ENCODE measurements around the gene HMOX2.

HMOX2 gene

DNA sequence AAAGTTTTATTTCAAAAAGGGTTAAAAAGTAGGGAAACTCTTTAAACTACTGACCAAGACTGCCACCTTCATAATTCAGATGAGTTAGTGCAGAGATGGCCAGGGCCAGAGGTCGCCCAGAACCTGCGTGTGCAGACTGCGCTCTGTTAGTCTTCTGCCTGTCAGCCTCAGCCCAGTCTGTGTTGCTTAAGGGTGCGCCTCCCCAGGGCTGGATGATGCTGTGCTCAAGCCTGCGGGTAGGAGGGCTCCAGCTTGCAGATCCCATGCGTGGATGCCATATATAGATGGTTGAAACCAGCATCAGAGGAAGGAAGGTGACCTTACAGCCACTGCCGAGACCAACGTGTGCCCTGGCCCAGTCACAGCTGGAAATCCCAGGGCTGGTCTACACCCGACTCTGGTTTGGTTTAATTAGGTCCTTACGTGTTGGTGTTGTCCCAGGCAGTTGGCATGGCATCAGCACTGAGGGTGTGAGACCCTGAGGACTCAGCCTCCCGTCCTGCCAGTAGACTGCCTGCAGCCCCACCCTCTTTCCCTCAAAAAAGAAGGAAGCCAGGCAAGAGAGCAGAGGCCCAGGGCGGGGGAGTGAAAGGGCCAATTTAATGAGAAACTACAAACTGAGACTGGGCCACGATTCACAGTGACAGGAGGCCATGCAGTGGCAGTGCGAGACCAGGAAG lies 34.7 kb downstream of the HMOX2 start:
- no peak for TF ChIP-seq EGR1 (IDR thresholded peaks at IDR 0.05)
- TF ChIP-seq RAD21 (IDR thresholded peaks at IDR 0.05; ENCODE audit: low read depth): no peak
- no peak for TF ChIP-seq ZBTB7A (IDR thresholded peaks at IDR 0.05; ENCODE audit: low read depth)
- no peak for TF ChIP-seq CEBPB (IDR thresholded peaks at IDR 0.05)
- no peak for TF ChIP-seq FOXM1 (IDR thresholded peaks at IDR 0.05; ENCODE audit: borderline replicate concordance, low read depth)

DNA sequence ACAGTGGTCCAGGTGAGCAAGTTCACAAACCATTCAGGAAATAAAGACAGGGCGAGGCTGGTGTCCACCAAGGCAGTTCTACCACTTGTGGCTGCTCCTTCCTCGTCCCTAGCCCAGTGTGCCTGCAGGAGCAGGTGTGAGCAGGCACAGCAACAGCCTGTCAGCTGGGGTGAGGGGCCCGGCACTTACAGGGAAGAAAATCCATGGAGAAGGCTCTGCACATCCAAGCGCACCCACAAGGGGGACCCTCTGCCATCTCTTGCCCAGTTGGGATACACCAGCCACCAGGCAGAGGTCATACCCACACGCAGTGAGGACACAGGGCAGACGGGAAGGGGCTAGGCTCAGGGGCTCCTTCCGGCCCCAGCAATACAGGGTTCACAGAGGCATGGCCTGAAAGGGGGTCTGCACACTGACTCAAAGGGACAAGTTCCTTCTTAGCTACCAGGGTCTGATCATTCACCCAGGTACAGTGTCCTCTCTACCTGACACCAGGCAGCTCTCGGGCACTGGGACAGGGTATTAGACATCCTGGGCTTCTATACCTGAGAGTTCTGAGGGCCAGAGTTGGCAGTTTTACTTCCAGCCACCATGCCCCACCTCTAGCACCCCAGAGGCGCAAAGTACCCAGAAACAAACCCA lies 35.4 kb downstream of the HMOX2 start:
- TF ChIP-seq TCF12 (IDR thresholded peaks at IDR 0.05; ENCODE audit: low read depth) (no peak), RAD21 (IDR thresholded peaks at IDR 0.05; ENCODE audit: low read depth) (peak; percentile 51)

DNA sequence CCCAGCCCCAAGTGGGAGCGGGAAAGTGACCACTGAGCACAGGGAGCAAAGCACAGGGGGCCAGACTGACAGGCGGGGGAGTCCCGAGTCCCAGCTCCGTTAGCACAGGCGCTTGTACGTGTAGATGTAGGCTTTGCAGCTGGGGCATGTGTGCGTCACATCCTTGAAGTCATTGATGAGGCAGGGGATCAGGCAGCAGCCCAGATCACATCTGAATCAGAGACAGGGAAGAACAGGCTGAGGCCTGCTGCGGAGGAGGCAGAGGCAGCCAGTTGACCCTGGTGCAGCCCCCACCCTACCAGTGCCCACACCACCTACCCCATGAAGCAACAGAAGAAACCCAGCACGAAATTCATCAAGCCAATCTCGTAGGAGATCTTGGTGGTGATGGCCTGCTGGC lies 36.3 kb downstream of the HMOX2 start:
- TF ChIP-seq, protein P1, sequence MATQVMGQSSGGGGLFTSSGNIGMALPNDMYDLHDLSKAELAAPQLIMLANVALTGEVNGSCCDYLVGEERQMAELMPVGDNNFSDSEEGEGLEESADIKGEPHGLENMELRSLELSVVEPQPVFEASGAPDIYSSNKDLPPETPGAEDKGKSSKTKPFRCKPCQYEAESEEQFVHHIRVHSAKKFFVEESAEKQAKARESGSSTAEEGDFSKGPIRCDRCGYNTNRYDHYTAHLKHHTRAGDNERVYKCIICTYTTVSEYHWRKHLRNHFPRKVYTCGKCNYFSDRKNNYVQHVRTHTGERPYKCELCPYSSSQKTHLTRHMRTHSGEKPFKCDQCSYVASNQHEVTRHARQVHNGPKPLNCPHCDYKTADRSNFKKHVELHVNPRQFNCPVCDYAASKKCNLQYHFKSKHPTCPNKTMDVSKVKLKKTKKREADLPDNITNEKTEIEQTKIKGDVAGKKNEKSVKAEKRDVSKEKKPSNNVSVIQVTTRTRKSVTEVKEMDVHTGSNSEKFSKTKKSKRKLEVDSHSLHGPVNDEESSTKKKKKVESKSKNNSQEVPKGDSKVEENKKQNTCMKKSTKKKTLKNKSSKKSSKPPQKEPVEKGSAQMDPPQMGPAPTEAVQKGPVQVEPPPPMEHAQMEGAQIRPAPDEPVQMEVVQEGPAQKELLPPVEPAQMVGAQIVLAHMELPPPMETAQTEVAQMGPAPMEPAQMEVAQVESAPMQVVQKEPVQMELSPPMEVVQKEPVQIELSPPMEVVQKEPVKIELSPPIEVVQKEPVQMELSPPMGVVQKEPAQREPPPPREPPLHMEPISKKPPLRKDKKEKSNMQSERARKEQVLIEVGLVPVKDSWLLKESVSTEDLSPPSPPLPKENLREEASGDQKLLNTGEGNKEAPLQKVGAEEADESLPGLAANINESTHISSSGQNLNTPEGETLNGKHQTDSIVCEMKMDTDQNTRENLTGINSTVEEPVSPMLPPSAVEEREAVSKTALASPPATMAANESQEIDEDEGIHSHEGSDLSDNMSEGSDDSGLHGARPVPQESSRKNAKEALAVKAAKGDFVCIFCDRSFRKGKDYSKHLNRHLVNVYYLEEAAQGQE (IDR thresholded peaks at IDR 0.05; ENCODE audit: low read depth): no peak
- TF ChIP-seq TCF12 (IDR thresholded peaks at IDR 0.05; ENCODE audit: low read depth): no peak
- no peak for TF ChIP-seq CEBPB (IDR thresholded peaks at IDR 0.05)
- no peak for TF ChIP-seq YY1 (IDR thresholded peaks at IDR 0.05; ENCODE audit: low read depth)
- TF ChIP-seq, protein P2, sequence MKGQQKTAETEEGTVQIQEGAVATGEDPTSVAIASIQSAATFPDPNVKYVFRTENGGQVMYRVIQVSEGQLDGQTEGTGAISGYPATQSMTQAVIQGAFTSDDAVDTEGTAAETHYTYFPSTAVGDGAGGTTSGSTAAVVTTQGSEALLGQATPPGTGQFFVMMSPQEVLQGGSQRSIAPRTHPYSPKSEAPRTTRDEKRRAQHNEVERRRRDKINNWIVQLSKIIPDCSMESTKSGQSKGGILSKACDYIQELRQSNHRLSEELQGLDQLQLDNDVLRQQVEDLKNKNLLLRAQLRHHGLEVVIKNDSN (IDR thresholded peaks at IDR 0.05): no peak
- TF ChIP-seq FOXM1 (IDR thresholded peaks at IDR 0.05; ENCODE audit: borderline replicate concordance, low read depth): no peak

DNA sequence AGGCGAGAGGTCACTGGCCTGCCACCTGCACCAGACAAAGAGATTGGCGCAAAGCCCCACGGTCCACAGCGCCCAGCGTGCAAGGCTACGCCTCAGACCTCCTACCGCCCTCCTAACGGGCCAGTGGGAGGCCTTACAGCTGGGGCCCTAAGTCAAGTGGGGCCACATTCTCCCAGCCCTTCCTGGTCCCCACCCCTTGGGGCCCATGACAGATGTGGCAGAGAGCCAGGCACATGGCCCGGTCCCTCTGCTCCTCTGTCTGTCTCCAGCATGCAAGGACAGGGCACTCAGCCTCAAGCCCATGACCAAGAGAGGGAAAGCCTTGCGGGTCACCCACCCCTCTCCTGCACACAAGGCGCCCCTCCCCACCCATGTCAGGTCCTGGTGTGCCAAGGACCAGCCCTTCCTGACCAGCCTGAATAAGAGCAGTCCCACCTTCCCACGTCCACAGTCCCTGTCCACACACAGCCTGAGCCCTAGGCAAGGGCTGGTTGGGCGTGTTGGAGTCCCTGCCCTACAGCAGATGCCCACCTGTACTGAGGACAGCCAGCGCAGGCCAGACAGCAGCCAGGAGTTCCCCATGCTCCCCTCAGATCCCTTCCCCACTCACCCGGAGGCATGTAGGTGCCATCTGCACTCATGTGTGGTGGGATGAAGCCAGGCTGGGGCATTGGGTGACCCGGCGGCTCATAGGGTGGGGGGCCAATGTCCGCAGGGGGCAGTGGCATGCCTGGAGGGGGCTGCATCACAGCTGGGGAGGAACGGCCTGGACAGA lies 37.1 kb downstream of the HMOX2 start:
- no peak for TF ChIP-seq EGR1 (IDR thresholded peaks at IDR 0.05)
- no peak for TF ChIP-seq CREB1 (IDR thresholded peaks at IDR 0.05; ENCODE audit: low read depth)
- no peak for TF ChIP-seq TCF12 (IDR thresholded peaks at IDR 0.05; ENCODE audit: low read depth)
- no peak for TF ChIP-seq ZBTB7A (IDR thresholded peaks at IDR 0.05; ENCODE audit: low read depth)
- no peak for TF ChIP-seq YY1 (IDR thresholded peaks at IDR 0.05; ENCODE audit: low read depth)
- TF ChIP-seq NFIC (IDR thresholded peaks at IDR 0.05): no peak
- TF ChIP-seq, protein P2 (IDR thresholded peaks at IDR 0.05): no peak
- no peak for TF ChIP-seq RAD21 (IDR thresholded peaks at IDR 0.05; ENCODE audit: low read depth)
- TF ChIP-seq, protein P3, sequence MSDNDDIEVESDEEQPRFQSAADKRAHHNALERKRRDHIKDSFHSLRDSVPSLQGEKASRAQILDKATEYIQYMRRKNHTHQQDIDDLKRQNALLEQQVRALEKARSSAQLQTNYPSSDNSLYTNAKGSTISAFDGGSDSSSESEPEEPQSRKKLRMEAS (IDR thresholded peaks at IDR 0.05): no peak
- no peak for TF ChIP-seq FOXM1 (IDR thresholded peaks at IDR 0.05; ENCODE audit: borderline replicate concordance, low read depth)
- TF ChIP-seq, protein P1 (IDR thresholded peaks at IDR 0.05; ENCODE audit: low read depth): no peak
- no peak for TF ChIP-seq EP300 (IDR thresholded peaks at IDR 0.05; ENCODE audit: borderline replicate concordance)
- TF ChIP-seq TEAD4 (IDR thresholded peaks at IDR 0.05): no peak
- no peak for TF ChIP-seq TAF1 (IDR thresholded peaks at IDR 0.05; ENCODE audit: low read depth)
- no peak for TF ChIP-seq CEBPB (IDR thresholded peaks at IDR 0.05)

DNA sequence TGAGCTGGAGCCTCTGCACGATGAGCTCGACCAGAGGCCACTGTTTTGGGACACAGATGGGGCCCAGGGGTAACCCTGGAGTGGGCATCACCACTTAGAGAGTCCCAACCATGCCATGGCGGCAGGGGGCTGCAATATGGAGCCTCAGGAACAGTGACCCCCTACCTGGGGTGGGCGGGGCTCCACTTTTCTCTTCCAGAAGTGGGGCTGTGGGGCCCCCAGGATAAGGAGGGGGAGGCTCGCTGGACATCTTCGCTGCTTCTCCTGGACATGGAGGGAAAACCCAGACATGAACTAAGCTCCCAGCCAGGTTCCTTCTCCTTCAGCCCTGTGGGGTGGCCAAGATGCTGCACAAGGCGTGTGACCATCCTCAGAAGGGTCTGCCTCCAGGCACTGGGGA lies 37.7 kb downstream of the HMOX2 start:
- TF ChIP-seq ZBTB7A (IDR thresholded peaks at IDR 0.05; ENCODE audit: low read depth): no peak

DNA sequence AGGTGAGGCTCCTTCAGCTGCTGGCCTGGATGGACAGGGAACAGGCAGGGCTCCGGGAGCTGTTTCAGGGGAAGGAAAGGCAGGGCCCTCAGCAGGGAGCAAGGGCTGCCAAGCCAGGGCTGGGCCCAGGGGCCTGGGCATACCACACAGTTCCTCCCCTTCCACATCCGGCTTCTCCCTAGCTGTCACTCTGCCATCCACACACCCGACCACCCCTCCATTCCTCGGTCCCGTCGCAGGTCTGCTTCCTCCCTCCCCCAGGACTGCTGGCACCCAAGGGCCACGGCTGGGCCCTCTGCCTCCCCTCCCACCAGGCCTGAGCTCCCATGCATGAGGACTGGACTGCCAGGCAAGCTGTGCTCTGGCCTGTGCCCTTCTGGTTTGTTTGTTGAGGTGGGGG lies 38.4 kb downstream of the HMOX2 start:
- no peak for TF ChIP-seq YY1 (IDR thresholded peaks at IDR 0.05; ENCODE audit: low read depth)
- no peak for TF ChIP-seq EGR1 (IDR thresholded peaks at IDR 0.05)
- TF ChIP-seq CREB1 (IDR thresholded peaks at IDR 0.05; ENCODE audit: low read depth): no peak
- no peak for TF ChIP-seq CEBPB (IDR thresholded peaks at IDR 0.05)
- TF ChIP-seq TEAD4 (IDR thresholded peaks at IDR 0.05): no peak
- no peak for TF ChIP-seq EP300 (IDR thresholded peaks at IDR 0.05; ENCODE audit: borderline replicate concordance)
- no peak for TF ChIP-seq FOXM1 (IDR thresholded peaks at IDR 0.05; ENCODE audit: borderline replicate concordance, low read depth)
- TF ChIP-seq, protein P1 (IDR thresholded peaks at IDR 0.05; ENCODE audit: low read depth): no peak
- no peak for TF ChIP-seq TAF1 (IDR thresholded peaks at IDR 0.05; ENCODE audit: low read depth)
- no peak for TF ChIP-seq ZBTB7A (IDR thresholded peaks at IDR 0.05; ENCODE audit: low read depth)
- no peak for TF ChIP-seq RAD21 (IDR thresholded peaks at IDR 0.05; ENCODE audit: low read depth)
- no peak for TF ChIP-seq TCF12 (IDR thresholded peaks at IDR 0.05; ENCODE audit: low read depth)
- TF ChIP-seq, protein P3 (IDR thresholded peaks at IDR 0.05): no peak
- TF ChIP-seq NFIC (IDR thresholded peaks at IDR 0.05): no peak
- TF ChIP-seq, protein P2 (IDR thresholded peaks at IDR 0.05): no peak

Measured in Ishikawa (cell line).